Suprapubic skin (tissue), 3 donors: ENCODE measurements around the gene AUTS2.

Source experiments
- POLR2A ChIP-seq, 2 donors: fragments of 450-650 bp; IDR thresholded peaks; one replicate each; pipeline ENCODE4 v1.6.1; 2017; ENCODE audit warnings: antibody characterized with exemption in 2 of 2, mild to moderate bottlenecking in 2 of 2, moderate library complexity in 2 of 2
- TF ChIP-seq, protein P1 (sequence below), 2 donors: fragments of 200-600 bp in 1 of 2; fragments of 450-650 bp in 1 of 2; sonication (generic) in 1 of 2; IDR thresholded peaks; one replicate each; pipeline ENCODE4 v1.5.1; 2016 to 2019; ENCODE audit warnings: antibody characterized with exemption in 2 of 2, mild to moderate bottlenecking in 1 of 2, moderate library complexity in 1 of 2

- TF ChIP-seq, protein P1, sequence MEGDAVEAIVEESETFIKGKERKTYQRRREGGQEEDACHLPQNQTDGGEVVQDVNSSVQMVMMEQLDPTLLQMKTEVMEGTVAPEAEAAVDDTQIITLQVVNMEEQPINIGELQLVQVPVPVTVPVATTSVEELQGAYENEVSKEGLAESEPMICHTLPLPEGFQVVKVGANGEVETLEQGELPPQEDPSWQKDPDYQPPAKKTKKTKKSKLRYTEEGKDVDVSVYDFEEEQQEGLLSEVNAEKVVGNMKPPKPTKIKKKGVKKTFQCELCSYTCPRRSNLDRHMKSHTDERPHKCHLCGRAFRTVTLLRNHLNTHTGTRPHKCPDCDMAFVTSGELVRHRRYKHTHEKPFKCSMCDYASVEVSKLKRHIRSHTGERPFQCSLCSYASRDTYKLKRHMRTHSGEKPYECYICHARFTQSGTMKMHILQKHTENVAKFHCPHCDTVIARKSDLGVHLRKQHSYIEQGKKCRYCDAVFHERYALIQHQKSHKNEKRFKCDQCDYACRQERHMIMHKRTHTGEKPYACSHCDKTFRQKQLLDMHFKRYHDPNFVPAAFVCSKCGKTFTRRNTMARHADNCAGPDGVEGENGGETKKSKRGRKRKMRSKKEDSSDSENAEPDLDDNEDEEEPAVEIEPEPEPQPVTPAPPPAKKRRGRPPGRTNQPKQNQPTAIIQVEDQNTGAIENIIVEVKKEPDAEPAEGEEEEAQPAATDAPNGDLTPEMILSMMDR (IDR thresholded peaks at IDR 0.05) = no peak
- no peak for TF ChIP-seq POLR2A (IDR thresholded peaks at IDR 0.05)
Measured at GRCh38 chr7:70312336-70312735, 714.1 kb downstream of the AUTS2 start.
